Superior temporal gyrus (tissue), 1 donor: ENCODE measurements around the gene NCR2.
"Not testable (repeated sequence)": the region's sequence is repeated elsewhere in the genome, so short reads cannot be mapped to it uniquely, and the experiment has no call there.

Experiments
- DNase-seq: peaks from one replicate; pipeline ENCODE4 v3.0.0-alpha.2; 2016; ENCODE audit errors: extremely low spot score

NCR2 gene, protein sequence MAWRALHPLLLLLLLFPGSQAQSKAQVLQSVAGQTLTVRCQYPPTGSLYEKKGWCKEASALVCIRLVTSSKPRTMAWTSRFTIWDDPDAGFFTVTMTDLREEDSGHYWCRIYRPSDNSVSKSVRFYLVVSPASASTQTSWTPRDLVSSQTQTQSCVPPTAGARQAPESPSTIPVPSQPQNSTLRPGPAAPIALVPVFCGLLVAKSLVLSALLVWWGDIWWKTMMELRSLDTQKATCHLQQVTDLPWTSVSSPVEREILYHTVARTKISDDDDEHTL

DNA sequence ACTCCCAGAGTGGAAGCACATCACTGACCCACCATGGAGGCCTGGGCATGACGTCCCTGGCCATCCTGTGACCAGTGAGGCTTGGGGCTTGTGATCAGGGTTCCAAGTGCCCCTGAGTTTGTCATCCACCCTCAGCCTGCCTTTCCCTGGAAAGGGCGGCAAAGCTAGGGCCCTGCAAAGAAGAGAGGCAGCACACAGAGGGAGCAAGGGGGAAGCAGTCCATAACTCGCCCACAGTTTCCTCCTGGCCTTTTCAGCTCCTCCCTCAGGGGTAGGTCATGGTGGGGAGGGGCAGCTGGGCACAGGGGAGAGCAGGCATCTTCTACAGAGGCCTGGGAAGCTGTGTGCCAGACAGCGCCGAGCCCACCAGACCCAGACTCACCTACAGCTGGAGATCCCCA, at the start of gene NCR2:
NCR2 (plus strand) TSS at position 313 of the 400 bp plus-strand sequence. CDS start 269 bp downstream, outside the sequence.
- DNase-seq = no peak

DNA sequence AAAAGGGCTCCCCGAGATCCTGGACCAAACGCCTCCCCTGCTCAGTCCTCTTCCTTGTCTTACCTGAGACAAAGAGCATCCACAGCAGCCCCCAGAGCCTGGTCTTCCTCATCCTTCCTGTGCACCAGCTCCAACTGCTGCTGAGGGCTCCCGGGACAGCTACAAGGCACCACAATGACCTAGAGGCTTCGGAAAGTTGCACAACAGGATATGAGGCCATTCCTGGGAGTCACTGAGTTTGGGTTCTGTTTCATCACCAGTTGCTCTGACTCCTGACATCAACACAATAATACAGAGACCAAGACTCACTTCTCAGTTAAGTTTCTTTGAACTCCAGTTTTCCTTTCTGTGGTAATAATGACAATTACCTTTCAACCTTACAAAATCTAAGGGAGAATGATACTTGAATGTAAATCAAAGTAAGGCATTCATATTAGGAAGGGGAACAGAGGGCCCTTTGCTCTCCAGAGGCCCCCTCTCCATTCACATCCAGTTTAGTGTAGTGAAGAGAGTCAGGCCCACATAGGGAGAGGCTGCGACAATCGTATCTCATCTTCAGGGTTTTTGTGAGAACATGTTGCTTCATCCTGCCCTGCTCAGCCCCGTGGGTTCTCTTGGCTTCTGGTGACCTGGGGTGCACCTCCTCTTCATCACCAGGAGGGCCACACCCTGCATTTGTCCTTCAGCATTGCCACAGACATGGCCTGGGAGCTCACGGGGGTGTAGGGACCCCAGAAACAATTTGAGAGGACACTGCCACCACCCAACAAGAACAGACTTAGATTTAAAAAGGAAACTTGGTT, 48.7 kb upstream of the NCR2 start, which contains the start of gene TREM1:
TREM1 (minus strand) TSS at position 139 of the 803 bp plus-strand sequence; CDS start at position 112, 27 bp downstream.
- DNase-seq = no peak

DNA sequence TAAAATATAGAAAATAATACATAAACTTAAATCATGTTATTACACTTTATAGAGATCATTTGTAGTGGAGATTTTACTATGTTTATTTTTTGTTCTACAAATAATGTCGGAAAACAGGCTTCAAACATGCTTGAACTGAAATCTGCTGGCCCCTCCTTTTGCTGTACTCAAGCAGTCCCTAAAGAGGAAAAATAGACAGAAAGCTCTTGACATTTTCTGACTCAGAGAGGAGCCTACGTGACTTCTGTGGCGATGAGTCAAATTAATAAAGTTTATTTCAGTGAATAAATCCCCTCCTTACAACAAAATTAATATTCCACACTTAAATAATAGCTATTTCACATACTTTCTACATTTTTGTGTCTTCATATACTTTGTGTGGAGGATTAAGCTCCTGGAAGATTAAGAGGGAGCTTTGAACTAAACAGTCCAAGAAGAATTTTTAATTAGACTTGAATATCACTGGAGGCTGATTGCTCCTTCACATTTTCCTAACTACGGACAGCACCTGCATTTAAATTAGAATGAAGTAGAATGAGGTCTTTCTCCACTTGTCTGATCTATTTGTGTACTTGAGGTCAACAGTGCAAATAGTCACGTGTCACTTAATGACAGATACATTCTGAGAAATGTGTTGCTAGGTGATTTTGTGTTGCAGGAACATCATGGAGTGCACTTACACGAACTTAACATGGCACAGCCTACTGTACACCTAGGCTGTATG, 47.2 kb upstream of the NCR2 start:
- no peak for DNase-seq

DNA sequence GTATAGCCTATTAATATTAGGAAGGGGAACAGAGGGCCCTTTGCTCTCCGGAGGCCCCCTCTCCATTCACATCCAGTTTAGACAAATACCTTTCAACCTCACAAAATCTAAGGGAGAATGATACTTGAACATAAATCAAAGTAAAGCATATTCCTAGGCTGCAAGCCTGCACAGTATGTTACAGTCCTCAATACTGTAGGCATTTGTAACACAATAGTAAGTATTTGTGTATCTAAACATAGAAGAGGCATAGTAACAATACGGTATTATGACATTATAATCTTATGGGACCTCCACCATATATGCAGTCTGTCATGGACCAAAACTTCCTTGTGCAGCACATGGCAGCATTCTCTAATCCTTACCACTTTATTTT, 46.7 kb upstream of the NCR2 start:
- DNase-seq = no peak

DNA sequence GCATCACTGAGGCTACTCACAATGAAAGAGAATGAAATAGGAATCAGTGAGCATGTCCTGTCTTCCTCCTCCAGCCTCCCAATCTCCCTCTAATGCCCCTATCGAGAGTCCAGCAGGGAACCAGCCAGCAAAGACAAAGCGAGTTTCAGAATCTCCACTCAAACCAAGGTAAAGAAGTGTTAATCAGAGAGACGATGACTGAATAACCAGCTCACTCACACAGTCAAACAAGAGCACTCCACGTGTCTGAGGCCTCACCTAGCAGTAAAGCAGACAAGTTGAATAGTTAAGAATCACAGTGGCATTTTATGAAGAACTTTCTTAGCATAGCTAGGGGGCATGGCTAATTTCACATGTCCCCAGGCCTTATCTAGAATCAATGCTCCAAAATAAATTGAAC, 45.6 kb upstream of the NCR2 start:
- DNase-seq = no peak

DNA sequence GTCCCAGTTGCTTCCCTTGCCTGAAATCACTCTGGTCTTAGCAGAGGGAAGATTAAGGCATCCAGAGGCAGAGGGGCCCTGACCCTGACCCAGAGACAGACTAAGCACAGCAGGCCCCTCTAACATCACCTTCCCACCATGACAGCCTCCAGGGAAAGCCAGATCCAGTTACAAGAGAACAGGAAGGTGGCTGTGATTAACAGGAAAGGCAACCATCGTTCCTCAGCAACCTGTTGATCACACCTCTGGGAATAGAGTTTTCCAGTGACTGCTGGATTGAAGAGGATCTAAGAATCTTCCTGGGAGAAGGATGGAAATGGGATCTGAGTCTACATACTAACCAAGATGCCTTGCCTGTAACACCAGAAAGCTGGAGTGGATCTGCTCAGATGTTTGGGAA, 43.7 kb upstream of the NCR2 start:
- no peak for DNase-seq

DNA sequence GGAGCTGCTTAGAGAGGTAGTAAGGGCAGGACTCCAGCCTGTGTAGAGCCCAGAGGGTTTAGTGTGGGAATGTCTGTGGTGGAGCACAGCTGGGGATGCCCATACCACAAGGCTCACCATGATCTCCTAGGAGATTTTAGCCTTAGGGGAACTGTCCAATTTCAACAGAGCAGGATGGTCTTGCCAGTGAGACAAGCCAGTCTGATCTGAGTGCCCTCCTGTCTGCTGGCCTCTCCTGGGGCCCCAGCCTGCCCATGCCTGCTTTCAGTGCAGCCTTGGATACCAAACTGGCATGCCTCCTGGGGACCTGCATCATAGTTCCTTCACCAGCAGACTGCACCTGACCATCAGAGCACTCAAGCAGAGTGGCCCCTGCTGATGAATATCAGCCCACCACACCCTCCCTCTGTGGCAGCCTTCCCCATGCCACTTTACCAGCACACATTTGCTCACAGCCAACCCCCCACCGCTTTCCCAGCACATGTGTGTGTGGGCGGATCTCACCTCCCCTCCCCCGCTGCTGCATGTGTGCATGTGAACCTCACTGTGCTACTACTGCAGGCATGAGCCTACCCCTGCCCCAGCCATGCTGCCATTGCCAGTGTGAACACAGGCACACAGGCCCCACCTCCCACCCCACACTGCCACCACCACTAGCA, 41.1 kb upstream of the NCR2 start:
- no peak for DNase-seq

DNA sequence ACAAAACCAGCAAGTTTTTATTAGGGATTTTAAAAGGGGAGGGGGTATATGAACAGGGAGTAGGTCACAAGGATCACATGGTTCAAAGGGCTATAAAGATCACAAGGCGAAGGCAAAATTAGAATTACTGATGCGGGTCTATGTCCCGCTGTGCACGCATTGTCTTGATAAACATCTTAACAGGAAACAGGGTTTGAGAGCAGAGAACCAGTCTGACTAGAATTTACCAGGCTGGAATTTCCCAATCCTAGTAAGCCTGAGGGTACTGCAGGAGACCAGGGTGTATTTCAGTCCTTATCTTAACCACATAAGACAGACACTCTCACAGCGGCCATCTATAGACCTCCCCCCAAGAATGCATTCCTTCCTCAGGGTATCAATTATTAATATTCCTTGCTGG, 38.2 kb upstream of the NCR2 start:
- not testable (repeated sequence) for DNase-seq

DNA sequence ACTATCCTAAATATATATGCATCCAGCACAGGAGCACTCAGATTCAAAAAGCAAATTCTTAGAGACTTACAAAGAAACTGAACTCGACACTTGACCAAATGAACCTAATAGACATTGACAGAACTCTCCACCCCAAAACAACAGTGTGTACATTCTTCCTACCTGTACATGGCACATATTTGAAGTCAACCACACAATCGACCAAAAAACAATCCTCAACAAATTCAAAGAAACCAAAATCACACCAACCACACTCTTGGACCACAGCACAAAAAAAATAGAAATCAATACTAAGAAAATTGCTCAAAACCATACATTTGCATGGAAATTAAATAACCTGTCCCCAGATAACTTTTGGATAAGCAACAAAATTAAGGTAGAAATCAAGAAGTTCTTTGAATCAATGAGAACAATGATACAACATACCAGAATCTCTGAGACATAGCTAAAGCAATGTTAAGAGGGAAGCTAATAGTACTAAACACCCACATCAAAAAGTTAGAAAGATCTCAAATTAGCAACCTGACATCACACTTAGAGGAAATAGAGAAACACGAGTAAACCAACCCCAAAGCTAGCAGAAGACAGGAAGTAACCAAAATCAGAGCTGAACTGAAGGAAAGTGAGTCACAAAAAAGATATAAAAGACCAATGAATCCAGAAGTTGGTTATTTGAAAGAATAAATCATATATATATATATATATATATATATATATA, 36.5 kb upstream of the NCR2 start:
- DNase-seq = no peak

DNA sequence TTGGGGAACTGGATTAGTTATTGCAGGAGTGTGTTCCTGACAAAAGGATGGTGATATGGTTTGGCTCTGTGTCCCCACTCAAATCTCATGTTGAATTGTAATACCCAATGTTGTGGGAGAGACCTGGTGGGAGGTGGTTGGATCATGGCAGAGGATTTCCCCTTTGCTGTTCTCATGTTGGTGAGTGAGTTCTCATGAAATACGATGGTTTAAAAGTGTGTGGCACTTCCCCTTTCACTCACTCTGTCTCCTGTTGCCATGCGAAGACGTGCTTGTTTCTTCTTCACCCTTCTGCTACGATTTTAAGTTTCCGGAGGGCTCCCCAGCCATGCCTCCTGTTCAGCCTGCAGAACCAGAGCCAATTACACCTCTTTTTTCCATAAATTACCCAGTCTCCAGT, 32.8 kb upstream of the NCR2 start:
- DNase-seq = no peak

DNA sequence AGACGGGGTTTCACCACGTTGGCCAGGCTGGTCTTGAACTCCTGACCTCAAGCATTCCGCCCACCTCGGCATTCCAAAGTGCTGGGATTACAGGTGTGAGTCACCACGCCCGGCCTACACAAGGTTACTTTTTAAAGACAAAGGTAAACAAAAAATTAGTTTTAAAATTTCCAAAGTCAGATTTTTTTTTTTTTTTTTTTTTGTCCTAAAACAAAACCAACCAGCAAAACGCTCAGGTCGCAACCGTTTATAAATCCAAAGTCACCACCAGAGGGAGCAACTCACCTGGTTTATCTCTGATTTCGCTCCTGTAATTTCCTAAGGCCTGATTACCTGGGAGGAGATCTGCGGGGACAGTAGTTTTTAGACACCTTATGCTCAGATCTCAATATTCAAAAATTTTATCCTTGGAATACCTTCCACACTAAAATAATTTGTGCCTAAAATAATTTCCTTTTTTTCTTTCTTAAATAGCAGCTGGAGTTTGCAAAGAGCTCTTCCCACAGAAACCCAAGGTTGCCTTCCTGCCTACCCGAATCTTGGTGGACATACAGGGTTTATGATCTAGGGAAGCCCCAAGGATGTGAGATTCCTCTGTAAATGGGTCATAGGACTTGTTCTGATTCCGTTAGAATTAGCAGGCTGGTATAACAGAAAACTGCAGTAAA, 29.1 kb upstream of the NCR2 start:
- peak; percentile 77 for DNase-seq

DNA sequence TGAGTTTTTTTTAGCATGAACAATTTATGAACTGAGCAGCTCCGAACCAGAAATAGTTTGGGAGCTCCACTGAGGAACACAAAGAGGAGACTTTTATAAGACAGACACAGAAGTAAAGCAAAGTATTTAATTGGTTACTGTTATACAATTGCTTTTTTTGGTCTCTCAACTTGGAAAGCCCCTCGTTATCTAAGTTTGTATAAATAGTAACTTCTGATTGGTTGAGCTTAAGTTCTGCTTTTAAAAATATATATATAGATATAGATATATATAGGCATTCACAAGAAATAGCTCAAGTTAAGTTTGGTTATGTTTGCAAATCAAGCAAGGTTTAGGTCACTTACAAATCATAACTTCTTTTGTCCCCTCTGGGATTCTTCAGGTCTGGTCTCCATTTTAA, 20.2 kb upstream of the NCR2 start:
- no peak for DNase-seq

DNA sequence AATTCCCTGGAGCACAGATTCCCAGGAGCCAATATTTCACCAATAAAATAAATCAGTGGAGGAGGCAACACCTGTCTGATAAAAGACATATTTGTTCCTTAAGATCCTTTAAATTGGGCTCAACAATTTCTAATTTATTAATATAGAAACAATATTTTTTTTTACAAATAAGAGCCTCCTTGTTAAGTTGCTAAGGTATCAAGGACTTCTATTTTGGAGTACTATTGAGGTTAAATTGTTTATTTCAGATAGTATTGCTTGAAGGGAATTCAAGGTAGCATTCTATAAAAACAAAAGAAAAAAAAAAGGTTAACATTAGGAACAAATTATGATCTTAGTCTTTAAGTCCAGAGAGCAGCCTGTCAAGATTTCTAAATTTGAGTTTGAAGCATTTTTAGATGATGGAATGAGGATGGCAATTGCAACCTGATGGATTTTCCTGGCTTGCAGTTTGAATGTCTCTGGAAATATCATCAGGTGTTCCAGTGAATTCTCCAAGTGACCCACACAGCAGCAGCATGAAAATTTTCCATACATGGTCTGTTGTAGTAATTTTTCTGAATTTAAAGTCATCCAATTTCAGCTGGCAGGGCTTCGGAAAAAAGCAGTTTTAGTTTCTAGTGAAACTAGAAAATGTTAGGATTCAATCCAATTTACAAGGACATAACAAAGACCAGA, 19.3 kb upstream of the NCR2 start:
- DNase-seq = no peak

DNA sequence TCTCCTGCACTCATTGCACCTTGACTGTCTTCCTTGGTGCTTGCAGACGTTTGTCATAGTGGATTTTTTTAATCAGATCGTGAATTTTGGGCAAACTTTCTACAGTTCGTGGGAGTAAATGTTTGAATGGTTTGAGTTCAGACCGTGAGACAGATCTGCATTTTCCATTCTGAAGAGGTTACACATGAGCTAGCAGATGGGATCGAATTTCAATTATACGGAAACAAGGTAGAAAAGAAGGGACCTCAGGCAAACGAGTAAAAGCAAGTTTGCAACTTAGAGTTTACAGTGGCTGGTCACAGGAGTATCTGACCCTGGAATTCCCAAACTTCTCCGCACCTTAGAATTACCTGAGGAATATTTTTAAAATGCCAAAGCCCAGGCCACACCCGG, 17.2 kb upstream of the NCR2 start:
- no peak for DNase-seq

DNA sequence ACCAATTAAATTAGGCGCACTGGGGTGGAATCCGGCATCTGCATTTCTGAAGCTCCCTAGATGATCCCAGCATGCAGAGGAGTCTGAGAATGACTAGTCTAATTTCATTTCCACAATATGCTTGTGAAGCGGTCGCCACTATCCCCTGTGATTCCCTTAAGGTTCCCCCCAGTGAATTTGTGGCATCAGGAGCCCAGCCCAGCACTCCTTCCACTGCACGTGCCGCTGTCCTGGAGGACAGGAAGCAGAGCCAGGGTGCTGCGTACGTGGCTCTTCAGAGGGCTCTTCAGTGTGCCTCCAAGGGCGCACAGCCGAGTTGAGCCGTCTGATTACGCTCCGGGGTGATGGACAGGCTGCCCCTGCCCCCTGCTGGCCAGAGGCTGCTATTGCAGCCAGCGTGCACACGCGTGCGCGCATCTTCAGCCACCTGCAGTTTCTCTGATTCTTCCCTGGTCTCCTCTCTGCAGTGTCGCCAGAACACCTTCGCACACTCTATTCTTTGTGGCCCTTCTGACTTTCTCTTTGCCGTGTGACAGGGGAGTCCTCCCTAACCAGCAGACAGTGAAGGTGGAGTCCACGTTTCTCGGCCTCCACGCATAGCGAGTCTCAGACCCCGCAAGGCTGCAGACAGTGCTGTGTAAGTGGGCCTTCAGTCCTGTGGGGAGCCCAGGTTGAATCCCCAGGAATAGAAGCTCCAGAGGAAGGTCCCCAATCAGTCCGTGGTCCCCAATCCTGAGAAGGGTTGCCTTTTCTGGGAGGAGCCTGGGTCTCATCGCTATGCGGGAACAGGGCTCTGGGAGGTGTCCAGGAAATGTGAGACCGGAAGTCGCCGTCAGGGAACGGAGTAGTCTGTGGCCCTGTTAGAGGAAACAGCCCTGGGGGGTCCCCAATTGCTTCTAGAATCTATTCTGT, 16.5 kb upstream of the NCR2 start:
- DNase-seq = peak; percentile 82

DNA sequence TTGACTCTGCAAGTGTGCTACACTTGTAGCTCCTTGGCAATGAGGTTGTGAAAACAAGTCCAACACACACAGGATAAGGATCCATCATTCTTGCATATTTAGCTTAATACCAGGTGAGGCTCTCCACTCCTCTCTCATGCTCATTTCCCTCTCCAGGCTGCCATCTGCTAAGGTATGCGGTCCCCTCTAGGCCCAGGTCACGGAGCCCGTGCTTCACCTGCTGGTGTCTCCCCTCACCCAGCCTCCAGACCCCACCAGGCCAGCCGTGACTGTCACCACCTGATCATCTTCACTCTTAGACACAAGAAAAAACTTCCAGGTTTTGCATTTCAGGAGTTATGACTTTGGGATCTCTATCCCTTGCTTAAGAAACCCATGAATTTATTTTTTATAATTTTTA, 14.2 kb upstream of the NCR2 start:
- no peak for DNase-seq

DNA sequence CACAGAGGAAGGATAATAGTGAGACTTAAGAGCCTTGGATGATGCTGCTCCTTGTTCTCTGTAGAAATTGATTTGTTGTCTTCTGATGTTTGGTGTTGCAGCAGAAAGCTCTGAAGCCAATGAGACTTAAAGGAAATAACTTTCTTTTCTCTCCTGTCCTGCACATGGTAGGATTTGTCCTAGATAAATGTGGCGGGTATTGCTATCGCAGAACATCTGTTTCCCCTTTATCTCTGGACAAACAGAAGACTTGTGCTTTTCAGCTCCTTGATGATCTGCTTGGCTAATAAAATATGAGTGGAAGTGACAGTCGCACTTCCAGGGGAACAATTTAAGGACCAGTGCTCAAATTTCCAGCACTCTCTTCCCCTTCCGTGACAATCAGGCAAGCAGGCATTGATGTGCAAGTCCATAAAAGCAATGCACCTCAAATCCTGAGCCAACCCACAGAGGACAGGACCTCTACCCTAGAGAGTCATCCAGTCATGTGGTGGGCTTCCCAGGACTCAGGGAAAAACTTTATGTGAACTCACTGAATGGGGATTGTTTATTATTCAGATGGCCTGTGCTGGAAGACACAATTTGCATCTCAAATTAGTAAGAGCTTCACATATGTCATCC, 9.9 kb upstream of the NCR2 start:
- no peak for DNase-seq

DNA sequence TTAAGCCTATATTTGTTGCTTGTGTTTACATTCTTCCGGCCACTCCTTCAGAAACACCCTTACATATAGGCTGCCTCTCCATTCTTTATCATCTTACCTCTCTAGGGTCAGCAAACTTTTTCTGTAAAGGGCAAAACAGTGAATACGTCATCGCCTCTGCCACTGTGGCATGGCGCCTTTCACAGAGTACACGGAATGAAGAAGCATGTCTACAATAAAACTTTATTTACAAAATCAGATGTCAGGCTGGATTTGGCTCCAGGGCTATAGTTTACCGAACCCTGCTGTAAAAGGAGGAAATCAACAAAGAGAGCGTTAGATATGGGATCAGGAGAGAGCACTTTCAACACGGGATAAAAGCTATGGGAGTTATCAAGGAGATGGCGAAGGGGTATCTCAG, 9.3 kb upstream of the NCR2 start:
- no peak for DNase-seq

DNA sequence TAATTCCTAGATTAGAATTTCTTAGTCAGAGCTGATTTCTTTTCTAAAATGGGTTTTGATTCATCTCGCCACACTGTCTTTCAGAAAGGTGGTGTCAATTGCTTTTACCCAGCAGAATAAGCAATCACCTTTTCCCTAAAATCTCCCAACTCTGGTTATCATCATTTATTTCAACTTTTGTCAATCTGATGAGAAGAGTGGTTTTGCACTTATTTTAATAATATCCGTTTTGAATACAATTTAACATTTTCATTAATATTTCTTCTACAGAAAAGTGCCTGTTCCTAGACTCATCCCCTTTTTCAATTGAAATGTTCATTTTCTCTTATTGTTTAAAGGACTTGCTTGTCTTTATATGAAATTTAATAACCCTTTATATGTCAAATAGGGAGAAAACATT, 8.2 kb upstream of the NCR2 start:
- no peak for DNase-seq
